A549 (cell line): ENCODE data around the gene FCRL1.

Experiments
- NFE2L2 ChIP-seq: fragments of 150-350 bp; conservative IDR thresholded peaks from 2 replicates; pipeline ENCODE4 v1.6.1; 2014; ENCODE audit warnings: low read length
- NR3C1 ChIP-seq: fragments of >200 bp; sonication (Bioruptor Twin); formaldehyde crosslinking; IDR thresholded peaks from 3 replicates; pipeline ENCODE4 v1.6.1; 2017
- POLR2A ChIP-seq: IDR thresholded peaks from 2 replicates; pipeline ENCODE4 v1.6.1; 2012; ENCODE audit warnings: mild to moderate bottlenecking, low read length
- RAD21 ChIP-seq, 2 experiments: fragments of >200 bp in 1 of 2; sonication (Bioruptor Twin) in 1 of 2; formaldehyde crosslinking in 1 of 2; IDR thresholded peaks in 1 of 2; conservative IDR thresholded peaks in 1 of 2; 2 replicates in 1 of 2; 3 replicates in 1 of 2; pipeline ENCODE4 v1.6.1; 2012 to 2018; ENCODE audit warnings: inconsistent platforms in 1 of 2
- TF ChIP-seq, protein P1 (sequence below): fragments of >200 bp; sonication (Bioruptor Twin); formaldehyde crosslinking; IDR thresholded peaks from 3 replicates; pipeline ENCODE4 v1.5.1; 2016

DNA sequence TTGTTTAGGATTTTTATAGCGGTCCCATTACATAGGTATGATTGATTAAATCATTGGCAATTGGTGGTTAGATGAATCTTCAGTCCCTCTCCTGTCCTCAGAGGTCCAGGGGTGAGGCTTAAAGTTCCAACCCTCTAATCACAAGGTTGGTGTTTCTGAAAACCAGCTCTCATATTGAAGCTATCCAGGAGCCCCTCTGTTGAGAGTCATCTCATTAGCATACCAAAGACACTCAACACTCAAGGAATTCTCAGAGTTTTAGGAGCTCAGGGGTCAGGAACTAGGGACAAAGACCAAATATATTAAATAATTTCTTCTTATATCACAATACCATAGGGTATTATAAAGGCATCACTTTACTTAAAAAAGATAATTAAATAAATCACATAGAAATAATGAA lies 66.3 kb downstream of the FCRL1 start:
- TF ChIP-seq, protein P1, sequence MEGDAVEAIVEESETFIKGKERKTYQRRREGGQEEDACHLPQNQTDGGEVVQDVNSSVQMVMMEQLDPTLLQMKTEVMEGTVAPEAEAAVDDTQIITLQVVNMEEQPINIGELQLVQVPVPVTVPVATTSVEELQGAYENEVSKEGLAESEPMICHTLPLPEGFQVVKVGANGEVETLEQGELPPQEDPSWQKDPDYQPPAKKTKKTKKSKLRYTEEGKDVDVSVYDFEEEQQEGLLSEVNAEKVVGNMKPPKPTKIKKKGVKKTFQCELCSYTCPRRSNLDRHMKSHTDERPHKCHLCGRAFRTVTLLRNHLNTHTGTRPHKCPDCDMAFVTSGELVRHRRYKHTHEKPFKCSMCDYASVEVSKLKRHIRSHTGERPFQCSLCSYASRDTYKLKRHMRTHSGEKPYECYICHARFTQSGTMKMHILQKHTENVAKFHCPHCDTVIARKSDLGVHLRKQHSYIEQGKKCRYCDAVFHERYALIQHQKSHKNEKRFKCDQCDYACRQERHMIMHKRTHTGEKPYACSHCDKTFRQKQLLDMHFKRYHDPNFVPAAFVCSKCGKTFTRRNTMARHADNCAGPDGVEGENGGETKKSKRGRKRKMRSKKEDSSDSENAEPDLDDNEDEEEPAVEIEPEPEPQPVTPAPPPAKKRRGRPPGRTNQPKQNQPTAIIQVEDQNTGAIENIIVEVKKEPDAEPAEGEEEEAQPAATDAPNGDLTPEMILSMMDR, result no peak
- TF ChIP-seq NR3C1 (no peak), RAD21 (conservative IDR thresholded peaks at IDR 0.05 in 1 of 2, IDR thresholded peaks at IDR 0.05 in 1 of 2) (no peak), NFE2L2 (no peak), POLR2A (no peak)
